EH (cell line): ENCODE data around the gene USP34.
"Not testable (repeated sequence)": the region's sequence is repeated elsewhere in the genome, so short reads cannot be mapped to it uniquely, and the experiment has no call there.

Experiments
- DNase-seq: peaks from one replicate; pipeline ENCODE4 v3.0.0-alpha.2; 2015; ENCODE audit warnings: low read depth

USP34 gene

DNA sequence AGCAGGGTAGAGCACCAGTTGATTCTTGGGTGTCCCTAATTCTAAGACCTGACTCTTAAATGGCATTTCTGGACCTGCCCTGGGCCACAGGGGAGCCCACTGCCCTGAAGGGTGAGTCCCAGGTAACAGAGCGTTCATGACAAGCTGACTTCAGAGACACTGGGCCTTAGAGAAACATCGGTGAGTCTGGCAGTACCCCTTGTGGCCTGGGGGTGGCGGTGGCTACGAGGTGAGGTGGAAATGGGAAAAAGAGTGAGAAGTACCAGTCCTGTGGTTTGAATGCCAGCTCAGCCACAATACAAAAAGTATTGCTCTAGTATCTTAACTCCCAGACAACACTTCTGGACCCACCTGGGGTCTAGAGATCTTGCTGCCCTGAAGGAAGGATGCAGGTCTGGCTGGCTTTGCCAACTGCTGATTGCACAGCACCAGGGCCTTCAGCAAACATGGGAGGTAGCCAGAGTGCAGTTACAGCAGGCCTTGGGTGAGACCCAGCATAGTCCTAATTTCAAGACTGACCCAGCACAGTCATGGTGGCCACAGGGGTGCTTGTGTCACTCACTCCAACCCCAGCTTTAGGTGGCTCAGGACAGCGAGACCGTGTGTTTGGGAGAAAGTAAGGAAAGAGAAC is 44.5 kb downstream of the USP34 start:
- DNase-seq = peak; percentile 13

DNA sequence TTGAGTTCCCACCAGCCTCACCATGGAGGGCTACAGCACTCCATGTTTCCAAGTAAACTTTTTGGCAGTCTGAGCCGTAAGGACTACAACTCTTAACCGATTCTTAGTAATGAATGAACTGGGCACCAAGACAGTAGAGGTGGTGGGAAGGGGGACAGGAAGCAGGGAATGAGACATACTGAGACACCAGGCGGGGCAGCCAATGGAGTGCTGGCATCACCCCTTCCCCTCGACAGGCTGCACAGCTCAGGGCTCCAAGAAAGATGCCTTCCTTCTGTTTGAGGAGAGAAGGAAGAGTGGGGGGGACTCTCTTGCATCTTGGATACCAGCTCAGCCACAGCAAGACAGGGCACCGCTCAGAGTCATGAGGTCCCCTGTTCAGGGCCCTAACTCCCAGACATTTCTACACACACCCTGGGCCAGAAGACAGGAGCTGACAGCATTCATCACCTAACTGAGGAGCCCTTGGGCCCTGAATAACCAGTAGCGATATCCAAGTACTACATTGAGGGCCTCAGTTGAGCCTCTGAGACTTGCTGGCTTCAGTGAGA is 45.2 kb downstream of the USP34 start:
- DNase-seq = no peak

DNA sequence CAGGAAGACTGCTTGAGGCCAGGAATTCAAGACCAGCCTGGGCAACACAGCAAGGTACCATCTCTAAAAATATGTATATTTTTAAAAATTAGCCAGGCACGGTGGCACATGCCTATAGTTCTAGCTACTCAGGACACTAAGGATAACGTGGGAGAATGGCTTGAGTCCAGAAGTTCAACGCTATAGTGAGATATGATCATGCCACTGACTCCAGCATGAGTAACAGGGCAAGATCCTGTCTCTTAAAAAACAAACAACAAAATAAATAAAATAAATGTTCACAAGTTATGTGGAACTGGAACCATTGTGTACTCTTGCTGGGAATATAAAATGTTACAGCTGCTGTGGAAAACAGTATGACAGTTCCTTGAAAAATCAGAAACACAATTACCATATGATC is 47.2 kb downstream of the USP34 start:
- DNase-seq = peak; percentile 69

DNA sequence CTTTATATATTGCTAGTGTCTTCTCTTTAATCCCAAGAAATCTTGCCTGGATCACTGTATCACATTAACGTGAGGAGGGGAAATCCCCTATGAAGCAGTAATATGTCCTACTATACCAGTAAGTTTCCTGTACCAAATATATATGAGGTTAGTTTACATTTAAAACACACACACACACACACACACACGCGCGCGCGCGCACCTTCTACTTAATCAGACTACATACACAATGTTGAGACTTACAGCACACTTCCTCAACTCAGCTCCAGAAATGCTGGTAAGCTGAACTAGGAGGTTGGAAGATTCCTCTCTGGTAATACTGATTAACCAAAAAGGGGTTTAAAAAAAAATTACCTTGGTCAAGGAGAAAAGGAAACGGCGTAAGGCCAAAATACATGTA is 49.3 kb downstream of the USP34 start:
- no peak for DNase-seq

DNA sequence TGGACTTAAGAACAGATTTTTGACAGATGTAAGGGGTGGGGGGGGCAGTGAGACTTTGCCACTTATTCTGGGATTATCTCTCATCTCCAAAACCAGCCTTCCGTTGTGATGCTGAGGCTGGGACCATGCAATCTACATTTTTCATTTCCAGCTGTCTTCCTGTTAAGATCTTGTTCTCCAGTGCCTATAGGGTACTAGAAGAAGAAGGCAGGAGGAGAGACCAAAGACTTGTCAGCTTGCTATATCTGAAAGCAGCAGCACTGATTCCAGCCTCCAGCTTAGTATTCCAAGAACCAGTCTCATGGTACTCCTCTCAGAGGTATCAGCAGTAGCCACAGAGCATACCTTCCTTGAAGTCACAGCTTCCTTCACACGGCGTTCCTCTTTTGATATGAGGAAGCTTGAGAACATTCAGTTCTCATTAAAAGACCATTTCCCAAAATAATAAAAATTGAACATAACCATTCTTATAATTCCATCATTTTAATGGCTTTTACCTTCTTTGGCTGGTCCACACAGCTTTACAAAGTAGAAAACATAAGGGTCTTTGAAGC is 49.8 kb downstream of the USP34 start:
- no peak for DNase-seq

DNA sequence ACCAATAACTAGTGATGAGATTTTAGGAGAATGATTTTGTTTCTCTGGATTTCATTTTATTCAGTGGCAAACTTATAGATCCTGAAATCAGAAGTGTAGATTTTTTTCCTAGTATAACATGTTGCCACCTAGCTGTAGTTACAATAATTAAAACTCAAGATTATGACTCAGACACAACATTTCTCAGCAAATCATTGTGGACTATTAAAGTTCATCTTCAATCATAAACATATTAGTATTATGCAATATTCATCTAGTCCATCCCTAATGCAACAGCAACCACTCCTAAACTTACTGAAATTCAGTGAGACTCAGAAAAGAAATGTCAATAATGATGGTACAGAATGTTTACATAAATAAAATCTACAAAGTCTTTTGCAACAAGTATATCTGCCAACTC is 51.3 kb downstream of the USP34 start:
- no peak for DNase-seq

DNA sequence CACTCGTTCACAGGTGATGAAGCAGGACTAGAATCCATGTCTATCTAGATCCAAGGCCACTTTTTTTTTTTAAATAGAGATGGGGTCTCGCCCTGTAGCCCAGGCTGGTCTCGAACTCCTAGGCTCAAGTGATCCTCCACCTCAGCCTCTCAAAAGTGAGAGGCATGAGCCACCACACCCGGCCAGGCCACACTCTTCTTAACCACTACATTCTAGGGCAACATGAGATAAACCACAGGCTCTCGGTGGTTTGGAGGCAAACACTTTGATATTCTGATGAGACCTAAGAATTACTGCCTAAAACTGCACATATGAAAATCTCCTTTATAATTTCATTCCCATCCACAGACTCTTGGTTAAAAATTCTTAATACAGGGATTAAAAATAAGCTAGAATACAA is 51.8 kb downstream of the USP34 start:
- DNase-seq = no peak

DNA sequence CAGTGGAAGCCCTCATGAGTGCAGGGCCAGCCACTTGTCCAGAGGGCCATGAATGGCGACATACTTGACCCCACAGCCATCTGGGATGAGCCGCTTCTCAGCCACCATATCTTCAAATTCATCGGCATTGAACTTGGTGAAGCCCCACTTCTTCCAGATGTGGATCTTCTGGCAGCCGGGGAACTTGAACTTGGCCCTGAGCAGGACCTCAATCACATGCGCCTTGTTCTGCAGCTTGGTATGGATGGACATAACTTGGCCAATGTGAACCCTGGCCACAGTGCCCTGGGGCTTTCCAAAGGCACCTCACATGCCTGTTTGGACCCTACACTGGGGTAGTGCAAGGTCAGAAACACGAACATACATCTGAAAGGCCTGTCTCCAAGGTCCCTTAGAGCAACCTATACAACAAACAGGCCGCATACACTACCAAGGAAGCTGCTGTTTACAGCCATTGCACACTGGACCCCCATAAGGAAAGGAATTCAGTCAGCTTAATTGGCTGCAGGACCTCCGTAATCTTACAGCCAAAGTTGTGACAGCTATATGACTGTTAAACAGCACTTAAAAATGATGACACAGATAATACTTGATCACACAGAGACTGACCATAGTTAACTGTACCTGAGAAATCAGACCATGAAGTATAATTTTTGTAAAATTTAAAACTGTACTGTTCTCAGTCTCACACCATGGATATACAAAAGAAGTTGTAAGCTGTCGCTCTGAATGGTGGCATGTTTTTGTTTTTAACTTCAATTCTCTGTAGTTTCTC is 53.8 kb downstream of the USP34 start:
- no peak for DNase-seq

DNA sequence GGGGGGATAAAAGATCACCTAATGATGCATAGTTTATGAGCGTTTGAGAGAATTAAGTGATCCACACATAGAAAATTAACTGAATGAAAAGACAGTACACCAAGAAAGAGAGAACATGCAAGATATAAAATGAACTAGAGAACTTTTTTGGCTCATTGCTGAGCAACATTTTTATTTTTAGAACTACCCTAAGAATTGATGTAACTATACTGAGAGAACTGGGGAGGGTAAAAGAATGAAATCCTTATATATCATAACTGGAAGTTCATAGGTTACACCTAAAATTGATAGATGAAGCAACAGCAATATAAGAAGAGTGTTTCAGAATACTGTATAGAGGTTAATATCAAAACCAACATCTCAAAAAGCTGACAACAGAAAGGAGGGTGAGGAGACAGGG is 55.6 kb downstream of the USP34 start:
- DNase-seq = no peak

DNA sequence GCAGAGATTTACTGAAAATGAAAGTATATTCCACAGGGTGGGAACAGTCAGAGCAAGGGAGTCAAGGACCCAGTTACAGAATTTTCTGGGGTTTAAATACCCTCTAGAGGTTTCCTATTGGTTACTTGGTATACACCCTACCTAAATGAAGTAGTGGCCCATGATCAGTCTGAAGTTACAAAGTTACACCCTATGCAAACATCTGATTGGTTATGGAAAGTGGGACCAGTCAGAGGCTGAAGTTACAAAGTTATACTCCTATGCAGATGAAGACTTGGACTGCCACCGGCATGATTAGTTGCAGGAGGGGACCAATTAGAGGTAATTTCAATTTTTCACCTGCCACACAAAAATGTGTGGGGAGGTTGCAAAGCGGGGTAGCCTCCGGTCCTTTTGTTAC is 56.2 kb downstream of the USP34 start:
- DNase-seq = no peak

DNA sequence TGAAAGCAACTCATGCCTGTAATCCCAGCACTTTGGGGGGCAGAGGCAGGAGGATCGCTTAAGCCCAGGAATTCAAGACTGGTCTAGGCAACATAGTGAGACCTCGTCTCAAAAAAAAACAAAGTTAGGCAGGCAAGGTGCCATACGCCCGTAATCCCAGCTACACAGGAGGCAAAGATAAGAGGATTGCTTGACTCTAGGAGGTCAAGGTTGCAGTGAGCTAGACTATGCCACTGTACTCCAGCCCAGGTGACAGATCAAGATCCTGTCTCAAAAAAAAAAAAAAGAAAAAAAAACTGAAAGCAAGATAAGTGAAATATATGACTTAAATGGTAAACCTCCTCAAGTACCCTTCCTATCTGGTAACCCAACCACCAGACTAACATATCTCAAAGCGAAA is 59.8 kb downstream of the USP34 start:
- no peak for DNase-seq

DNA sequence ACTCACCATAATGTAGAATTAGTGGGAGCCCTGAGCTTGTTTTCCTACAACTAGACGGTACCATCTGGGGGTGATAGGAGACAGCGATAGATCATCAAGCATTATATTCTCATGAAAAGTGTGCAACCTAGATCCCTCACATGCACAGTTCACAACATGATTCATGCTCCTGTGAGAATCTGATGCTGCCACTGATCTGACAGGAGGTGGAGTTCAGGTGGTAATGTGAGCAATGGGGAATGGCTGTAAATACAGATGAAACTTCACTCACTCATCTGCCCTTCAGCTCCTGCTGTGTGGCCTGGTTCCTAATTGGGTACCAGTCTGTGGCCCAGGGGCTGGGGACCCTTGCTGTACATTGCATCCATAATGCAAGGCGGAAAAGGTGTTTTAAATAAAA is 60.7 kb downstream of the USP34 start:
- DNase-seq = no peak

DNA sequence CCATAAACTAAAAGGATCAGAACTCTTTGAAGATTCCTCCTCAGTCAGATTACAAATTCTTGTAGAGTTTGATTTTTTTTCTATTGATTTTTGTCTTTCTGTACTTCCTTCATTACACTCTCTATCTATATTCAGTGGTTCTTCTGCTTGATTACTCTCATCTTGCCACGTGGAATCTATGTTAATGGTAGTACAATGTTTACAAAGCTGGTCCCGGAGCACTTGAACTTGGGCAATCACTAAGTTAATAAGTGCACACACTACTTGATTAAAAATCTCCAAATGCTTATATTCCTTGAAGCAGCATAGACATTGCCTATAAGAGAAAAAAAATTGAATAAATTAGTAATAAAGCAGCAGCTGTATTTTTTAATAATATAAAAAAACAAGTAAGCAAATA is 65.1 kb downstream of the USP34 start:
- no peak for DNase-seq

DNA sequence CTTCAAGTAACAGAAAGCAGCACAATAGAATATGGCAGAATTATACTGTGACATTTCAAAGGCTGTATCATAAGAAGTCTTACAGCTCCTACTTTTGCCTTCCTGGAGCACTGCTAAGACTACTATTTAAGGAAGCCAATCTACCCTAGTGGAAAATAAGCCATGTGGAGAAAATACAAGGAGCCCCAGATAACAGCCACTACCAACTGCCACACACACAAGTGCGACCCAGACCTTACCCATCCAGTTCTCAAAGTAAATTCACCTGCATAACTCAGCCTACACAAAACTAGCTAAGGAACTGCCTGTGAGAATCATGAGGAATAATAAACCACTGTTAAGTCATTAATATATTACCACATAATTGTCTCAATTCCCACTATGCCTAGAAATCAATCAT is 66.4 kb downstream of the USP34 start:
- DNase-seq = no peak

DNA sequence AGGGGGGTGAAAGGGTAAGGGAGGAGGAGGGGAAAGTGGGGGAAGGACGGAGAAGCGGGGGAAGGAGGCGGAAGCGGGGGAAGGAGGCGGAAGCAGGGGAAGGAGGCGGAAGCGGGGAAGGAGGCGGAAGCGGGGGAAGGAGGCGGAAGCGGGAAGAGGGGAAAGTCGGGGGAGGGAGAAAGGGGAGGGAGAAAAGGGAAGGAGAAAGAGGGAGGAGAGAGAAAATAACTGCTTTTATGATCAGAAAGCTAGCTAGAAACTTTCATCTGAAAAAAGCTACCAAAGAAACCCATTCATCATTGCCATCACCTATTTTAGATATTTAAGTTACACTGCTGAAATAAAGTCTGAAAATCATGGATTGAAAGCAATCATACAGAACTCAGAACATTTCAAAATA is 72.5 kb downstream of the USP34 start:
- no peak for DNase-seq

DNA sequence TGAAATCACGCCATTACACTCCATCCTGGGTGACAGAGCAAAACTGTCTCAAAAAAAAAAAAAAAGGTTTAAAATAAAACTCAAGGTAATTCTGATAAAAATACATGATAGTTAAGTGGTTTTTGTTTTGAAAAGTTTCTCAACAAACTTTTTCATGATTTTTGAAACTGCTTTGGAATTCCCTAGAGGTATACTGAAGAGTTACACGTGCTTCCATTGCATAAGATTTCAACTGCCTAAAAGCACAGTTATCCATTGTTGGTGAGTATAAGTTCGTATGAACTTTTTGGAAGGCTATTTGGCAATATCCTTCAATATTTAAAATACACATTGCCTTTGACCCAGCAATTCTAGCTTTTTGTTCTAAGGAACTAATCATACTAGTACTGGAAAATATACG is 74.9 kb downstream of the USP34 start:
- no peak for DNase-seq

DNA sequence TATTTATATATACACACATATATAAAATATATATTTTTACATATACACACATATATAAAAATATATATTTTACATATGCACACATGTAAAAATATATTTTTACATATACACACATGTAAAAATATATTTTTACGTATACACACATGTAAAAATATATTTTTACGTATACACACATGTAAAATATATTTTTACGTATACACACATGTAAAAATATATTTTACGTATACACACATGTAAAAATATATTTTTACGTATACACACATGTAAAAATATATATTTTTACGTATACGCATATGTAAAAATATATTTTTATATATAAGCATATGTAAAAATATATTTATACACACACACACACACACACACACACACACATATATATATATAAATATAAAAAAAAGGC is 83.3 kb downstream of the USP34 start:
- DNase-seq = not testable (repeated sequence)

DNA sequence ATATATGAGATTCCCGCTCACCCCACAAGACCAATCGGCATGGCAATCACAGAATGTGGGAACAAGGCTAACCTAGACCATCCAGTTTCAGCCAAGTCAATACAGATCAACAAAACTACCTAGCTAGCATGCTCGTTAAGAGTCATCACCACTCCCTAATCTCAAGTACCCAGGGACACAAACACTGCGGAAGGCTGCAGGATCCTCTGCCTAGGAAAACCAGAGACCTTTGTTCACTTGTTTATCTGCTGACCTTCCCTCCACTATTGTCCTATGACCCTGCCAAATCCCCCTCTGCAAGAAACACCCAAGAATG is 90.0 kb downstream of the USP34 start:
- not testable (repeated sequence) for DNase-seq

DNA sequence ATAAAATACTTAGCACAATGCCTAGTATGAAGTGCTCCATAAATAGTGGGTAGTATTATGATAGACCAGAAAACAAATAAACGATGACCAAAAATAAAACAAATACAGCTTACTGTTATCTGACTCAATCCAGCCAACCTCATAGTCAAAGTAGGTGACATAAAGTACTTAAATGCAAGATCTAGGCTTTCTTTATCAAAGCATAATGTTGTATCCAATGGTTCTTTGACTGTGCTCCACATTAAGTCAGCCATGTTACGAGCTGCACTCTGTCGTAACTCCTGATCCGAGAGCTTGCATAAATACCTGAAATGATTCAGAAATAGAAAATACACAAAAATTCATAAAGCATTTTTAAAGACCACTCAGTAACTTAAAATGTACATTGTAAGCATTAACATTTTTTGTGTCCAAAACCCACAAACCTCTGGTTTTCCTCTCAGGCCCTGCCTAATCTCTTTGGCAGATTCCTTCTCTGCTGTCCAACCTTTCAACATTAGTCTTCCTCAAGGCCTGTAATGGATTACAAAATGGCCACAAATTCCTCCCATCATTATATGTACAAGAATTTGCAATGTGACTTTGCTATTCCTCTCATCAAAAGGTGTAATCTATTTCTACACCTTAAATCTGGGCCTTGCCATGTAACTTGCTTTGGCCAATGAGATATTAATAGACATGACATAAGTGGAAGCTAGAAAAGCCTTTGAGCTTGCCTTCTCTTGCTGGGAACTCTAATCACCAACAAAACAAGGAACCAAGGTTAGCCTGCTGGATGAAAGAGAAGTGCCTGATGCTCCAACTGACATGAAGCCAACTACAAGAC is 90.6 kb downstream of the USP34 start:
- no peak for DNase-seq

DNA sequence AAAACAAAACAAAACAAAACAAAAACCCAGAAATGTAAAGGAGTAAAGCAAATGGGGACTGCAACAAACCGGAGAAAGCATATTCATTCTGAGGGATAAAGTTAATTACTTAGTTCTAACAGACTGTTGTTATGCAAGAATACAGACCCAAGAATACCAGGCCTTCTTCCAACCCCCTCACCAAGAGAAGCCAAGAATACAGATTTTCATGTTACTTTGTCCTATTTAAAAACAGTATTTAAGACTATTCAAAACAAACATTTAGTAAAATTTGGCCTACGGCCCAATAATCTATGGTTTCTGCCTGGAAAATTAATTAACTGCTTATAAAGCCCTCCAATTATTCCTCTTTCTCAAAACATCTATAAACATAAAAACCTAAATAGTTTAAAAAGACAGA is 91.4 kb downstream of the USP34 start:
- DNase-seq = no peak

DNA sequence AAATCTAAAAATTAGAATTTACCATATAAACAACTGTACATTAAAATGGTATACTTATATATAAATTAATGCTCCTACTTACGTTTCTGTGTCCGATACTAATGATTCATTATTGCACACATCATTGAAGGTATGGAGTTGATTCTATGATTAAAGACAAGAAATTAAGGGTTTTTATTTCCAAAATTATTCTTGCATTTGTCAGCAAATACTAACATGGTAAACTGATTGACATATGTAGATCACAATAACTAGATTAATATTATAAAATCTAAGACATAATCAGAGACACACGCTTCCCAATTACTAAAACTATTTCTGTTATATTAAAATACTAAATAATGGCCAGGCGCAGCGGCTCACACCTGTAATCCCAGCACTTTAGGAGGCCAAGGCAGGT is 92.6 kb downstream of the USP34 start:
- DNase-seq = no peak

DNA sequence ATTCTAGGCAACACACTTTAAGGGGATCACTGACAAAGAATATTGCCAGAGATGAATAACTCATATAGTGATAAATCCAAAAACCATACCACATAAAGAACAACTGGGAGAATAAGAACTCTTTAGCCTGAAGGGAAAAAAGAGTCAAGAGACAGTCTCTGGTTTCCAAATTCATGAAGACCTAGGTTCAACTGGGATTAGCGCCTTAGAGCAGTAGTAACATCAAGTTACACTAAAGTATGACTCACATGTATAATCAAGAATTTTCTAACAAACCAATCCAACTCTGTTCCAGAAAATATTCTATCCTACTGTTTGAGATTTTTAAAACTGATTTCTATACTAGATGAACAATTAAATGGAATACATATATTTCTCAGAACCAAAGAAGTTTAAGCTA is 93.8 kb downstream of the USP34 start:
- no peak for DNase-seq

DNA sequence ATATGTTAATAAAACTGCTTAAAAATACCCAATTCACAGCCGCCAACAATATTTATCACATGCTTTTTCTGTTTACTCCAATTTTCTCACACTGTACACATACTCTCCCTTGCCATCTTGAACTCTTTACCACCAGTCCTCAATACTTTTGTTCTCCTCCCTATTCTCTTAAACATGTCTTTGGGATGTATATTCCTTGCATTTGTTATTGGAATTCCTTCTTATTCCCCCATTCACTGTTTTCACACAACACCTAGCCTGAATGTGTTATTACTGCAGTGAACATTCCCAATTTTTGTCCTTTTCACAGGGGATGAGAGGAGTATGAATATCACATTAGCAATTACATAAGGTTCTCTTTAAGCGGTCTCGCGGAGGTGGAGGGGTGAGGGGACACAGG is 94.7 kb downstream of the USP34 start:
- no peak for DNase-seq
